ENCODE measurements around the gene SSBP4.
"Not testable (repeated sequence)": the region's sequence is repeated elsewhere in the genome, so short reads cannot be mapped to it uniquely, and the experiment has no call there.

Gene SSBP4

DNA sequence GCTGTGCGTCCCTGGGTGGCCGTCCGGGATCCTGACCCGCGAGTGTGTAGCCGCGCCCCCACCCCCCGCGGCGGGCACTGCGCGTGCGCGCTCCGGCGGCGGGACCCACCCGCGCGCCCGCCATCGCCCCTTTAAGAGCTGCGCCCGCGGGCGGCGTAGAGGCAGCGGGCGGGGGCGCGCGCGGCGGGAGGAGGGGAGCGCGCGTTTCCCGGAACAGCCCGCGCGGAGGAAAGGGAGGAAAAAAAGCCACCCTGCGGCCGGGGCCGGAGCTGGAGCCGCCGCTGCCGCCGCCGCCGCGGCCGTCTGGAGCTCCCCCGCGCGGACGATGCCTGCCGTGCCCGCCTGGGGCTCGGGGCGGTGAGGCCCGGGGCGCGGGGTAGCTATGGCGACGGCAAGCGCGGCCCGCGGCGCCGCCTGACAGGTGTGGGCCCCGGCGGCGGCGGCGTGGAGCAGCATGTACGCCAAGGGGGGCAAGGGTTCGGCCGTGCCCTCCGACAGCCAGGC, at the start of gene SSBP4:
Gene SSBP4, plus strand, starts transcription at position 204 of the 504 bp plus-strand sequence. Its CDS starts 251 bp downstream, at position 455.
- DNase-seq (ENCODE audit: low read depth), result no peak

GRCh38 chr19:18373407-18373891, 45.7 kb upstream of the SSBP4 start:
- no peak for DNase-seq (ENCODE audit: low read depth)

GRCh38 chr19:18373892-18374629, 45.1 kb upstream of the SSBP4 start:
- peak; percentile 79 for DNase-seq (ENCODE audit: low read depth)

- DNase-seq (ENCODE audit: low read depth), result no peak
Measured at GRCh38 chr19:18377026-18377425, 42.2 kb upstream of the SSBP4 start.

DNA sequence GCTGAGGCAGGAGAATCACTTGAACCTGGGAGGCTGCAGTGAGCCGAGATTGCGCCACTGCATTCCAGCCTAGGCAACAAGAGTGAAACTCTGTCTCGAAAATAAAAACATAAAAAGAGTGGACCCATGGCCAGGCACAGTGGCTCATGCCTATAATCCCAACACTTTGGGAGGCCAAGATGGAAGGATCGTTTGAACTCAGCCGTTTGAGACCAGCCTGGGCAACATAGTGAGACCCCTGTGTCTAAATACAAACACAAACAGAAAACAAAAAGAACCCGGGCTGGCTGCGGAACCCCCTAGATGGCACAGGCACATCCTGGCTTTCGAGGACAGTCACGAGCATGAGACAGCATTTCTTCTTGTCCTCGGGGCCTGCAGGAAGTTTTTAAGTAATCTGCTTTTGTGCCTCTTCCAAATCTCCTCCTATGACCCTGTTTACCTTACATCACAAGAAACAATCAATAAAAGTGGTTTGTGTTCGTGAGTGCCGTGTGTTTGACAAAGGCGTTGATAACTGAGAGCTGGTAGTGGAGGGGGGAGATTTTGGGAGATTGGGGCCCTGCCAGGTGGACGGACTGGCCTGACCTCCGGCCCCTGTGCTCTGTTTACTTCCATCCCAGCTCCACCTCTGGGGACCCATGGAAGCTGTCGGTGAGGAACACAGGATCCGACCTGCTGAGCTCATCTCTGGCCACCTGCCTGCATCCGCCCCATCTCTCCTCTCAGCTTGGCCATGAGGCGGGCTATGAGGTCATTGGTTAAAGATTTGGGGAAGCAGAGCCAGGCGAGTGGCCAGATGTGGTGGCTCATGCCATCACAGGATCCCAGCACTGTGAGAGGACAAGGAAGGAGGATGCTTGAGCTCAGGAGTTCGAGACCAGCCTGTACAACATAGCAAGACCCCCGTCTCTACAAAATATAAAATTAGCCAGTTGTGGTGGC, 39.1 kb upstream of the SSBP4 start:
- peak; percentile 84 for DNase-seq (ENCODE audit: low read depth)

DNA sequence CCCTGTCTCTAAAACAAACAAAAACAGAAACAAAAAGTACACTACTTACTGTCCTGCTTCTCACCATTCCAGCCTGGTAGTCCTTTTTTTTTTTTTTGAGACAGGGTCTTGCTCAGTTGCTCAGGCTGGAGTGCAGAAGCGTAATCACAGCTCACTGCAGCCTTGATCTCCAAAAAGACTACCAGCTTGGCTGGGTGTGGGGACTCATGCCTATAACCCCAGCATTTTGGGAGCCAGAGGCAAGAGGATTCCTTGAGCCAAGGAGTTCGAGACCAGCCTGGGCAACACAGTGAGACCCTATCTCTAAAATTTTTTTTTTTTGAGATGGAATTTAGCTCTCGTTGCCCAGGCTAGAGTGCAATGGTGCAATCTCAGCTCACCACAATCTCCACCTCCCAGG, 38.4 kb upstream of the SSBP4 start:
- no peak for DNase-seq (ENCODE audit: low read depth)

DNA sequence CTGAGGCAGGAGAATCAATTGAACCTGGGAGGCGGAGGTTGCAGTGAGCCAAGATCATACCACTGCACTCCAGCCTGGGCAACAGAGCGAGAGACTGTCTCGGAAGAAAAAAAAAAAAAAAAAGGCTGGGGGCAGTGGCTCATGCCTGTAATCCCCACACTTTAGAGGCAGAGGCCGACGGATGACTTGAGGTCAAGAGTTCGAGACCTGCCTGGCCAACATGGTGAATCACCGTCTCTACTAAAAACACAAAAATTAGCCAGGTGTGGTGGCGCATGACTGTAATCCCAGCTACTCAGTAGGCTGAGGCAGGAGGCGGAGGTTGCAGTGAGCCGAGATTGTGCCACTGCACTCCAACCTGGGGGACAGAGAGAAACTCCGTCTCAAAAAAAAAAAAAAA, 35.6 kb upstream of the SSBP4 start:
- not testable (repeated sequence) for DNase-seq (ENCODE audit: low read depth)

- DNase-seq (ENCODE audit: low read depth), result no peak
Measured at GRCh38 chr19:18384775-18385174, 34.4 kb upstream of the SSBP4 start.

DNA sequence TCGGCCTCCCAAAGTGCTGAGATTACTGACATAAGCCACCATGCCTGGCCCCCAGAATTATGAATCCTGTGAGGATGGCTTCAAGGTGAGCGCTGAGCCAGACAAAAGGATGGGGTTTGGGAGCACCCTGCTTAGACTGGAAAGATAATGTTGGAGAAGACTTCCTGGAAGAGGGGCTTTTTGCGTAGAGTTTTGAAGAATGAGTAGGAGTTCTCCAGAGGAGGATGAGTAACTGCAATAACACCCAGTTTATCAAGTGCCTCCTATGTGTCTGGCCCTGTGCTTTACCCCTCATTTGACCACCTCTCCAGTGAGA, 33.9 kb upstream of the SSBP4 start:
- DNase-seq (ENCODE audit: low read depth), result no peak

DNA sequence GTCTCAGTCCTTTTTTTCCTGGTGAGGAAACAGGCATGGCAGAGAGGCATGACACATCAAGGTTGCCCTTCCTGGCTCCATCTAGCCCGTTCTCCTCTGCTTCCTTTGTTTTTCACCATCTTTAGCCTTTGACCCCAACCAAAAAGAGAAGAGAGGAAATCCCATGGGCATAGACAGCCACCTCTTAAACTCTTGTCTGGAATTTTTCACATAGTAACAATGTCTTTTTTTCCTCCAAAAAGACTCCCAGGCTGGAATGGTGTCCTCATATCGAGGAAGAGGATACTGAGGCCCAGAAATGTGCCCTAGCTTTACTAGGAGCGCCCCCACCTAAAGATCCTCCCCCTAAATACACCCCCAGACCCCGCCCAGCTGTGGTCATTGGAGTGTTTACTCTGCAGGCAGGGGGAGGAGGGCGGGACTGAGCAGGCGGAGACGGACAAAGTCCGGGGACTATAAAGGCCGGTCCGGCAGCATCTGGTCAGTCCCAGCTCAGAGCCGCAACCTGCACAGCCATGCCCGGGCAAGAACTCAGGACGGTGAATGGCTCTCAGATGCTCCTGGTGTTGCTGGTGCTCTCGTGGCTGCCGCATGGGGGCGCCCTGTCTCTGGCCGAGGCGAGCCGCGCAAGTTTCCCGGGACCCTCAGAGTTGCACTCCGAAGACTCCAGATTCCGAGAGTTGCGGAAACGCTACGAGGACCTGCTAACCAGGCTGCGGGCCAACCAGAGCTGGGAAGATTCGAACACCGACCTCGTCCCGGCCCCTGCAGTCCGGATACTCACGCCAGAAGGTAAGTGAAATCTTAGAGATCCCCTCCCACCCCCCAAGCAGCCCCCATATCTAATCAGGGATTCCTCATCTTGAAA, 33.3 kb upstream of the SSBP4 start, which contains the start of gene GDF15:
Gene GDF15, plus strand, starts transcription at position 484 of the 868 bp plus-strand sequence. Its CDS starts 32 bp downstream, at position 516.
- peak; percentile 70 for DNase-seq (ENCODE audit: low read depth)

DNA sequence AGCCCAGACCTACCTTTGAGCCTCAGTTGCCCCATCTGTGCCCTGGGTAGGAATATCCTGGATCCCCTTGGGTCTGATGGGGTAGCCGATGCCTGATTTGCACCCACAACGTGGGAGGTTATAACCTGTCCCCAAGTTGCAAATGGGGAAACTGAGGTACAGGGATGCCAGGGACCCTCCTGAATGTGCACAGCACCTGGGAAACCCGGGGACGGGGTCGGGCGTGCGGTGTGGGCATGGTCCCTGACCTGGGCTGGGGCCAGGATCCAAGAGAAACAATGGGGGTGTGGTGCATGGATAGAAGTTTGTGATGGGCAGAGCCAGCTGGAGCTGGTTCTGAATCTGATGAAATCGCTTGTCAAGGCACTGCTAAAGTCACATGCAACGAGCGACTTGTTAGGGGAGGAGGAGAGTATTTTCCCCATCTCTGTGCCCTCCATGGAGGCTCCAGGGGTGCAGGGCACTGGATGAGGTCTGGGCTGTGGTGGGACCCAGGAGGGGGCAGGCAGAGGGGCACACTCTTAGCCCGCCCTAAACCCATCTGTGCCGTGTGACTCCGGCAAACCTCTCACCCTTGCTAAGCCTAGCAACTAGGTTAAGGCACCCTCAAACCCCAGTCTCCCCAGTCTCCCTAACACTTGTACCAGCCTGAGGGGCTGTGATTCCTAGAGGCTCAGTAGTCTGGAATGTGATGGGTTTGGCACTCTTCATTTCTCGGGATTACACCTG, 32.5 kb upstream of the SSBP4 start:
- DNase-seq (ENCODE audit: low read depth), result no peak

DNA sequence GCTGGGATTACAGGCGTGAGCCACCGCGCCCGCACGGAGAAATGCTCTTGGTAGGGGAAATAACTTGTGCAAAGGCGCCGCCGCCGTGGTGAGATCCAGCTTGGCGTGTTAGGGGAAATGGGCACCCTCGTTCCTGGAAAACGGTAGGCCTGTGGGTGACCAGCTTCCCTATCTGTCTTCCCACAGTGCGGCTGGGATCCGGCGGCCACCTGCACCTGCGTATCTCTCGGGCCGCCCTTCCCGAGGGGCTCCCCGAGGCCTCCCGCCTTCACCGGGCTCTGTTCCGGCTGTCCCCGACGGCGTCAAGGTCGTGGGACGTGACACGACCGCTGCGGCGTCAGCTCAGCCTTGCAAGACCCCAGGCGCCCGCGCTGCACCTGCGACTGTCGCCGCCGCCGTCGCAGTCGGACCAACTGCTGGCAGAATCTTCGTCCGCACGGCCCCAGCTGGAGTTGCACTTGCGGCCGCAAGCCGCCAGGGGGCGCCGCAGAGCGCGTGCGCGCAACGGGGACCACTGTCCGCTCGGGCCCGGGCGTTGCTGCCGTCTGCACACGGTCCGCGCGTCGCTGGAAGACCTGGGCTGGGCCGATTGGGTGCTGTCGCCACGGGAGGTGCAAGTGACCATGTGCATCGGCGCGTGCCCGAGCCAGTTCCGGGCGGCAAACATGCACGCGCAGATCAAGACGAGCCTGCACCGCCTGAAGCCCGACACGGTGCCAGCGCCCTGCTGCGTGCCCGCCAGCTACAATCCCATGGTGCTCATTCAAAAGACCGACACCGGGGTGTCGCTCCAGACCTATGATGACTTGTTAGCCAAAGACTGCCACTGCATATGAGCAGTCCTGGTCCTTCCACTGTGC, 30.9 kb upstream of the SSBP4 start:
- no peak for DNase-seq (ENCODE audit: low read depth)

DNA sequence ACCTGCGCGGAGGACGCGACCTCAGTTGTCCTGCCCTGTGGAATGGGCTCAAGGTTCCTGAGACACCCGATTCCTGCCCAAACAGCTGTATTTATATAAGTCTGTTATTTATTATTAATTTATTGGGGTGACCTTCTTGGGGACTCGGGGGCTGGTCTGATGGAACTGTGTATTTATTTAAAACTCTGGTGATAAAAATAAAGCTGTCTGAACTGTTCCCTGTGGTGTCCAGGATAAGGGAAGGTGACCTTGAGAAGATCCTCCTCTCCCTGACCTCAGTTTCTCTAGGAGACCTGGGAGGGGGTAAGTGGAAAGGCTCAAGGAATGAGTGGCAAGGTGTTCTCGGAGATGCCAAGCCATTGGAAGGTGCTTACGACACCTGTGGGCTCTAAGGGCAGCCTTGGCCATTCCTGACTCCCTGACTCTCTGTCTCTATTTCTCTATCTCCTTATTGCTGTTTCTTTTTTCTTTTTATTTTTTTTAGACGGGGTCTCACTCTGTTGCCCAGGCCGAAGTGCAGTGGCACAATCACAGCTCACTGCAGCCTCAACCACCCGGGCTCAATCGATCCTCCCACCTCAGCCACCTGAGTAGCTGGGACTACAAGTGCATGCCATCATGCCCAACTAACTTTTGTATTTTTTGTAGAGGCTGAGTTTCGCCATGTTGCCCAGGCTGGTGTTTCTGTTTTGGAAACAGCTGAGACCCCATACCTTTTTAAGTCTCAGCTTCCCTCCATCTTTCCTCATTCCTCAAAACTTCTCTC, 30.1 kb upstream of the SSBP4 start:
- no peak for DNase-seq (ENCODE audit: low read depth)

GRCh38 chr19:18389726-18390064, 29.5 kb upstream of the SSBP4 start:
- DNase-seq (ENCODE audit: low read depth), result no peak

GRCh38 chr19:18390065-18390907, 28.9 kb upstream of the SSBP4 start:
- DNase-seq (ENCODE audit: low read depth), result no peak

- DNase-seq (ENCODE audit: low read depth), result no peak
Measured at GRCh38 chr19:18391509-18392075, 27.6 kb upstream of the SSBP4 start.

DNA sequence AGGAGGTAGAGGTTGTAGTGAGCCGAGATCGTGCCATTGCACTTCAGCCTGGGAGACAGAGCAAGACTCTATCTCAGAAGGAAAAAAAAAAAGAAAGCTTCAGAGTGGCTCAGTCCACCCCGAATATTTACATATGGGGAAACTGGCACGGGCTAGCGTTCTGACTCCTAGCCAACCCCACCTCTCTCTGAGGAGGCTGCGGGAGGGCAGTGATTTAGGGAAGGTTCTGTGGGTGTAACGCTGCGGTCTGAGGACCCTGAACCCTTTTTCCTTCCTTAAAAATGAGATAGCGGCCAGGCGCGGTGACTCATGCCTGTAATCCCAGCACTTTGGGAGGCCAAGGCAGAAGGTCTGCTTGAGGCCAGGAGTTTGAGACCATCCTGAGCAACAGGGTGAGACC, 26.8 kb upstream of the SSBP4 start:
- DNase-seq (ENCODE audit: low read depth), result no peak

DNA sequence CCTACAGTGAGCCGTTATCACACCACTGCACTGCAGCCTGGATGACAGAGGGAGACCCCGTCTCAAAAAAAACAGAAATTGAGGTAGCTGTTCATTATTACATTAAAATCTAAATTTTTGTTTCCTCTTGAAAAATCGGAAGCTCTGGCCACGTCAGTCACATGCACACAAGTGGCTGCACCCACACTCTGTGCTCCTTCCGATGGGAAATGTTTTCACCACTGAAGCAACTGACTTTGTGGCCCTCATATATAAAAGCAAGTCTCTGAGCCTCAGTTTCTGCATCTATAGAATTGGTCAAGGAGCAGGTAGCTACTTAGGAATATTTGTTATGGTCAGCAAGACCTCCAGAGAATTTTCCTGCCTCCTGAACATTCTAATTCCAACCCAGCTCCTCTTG, 26.3 kb upstream of the SSBP4 start:
- no peak for DNase-seq (ENCODE audit: low read depth)

All from GM04503 (cell line).